HG03066 (cell line): ENCODE data around the gene RPL27A.
"Not testable (repeated sequence)": the region's sequence is repeated elsewhere in the genome, so short reads cannot be mapped to it uniquely, and the experiment has no call there.

Experiments
- ATAC-seq: cut with Tn5 transposase; IDR thresholded peaks from one replicate; pipeline ENCODE4 v1.9.1; 2021; ENCODE audit warnings: low read depth; ENCODE audit not compliant: unreplicated experiment

RPL27A gene

DNA sequence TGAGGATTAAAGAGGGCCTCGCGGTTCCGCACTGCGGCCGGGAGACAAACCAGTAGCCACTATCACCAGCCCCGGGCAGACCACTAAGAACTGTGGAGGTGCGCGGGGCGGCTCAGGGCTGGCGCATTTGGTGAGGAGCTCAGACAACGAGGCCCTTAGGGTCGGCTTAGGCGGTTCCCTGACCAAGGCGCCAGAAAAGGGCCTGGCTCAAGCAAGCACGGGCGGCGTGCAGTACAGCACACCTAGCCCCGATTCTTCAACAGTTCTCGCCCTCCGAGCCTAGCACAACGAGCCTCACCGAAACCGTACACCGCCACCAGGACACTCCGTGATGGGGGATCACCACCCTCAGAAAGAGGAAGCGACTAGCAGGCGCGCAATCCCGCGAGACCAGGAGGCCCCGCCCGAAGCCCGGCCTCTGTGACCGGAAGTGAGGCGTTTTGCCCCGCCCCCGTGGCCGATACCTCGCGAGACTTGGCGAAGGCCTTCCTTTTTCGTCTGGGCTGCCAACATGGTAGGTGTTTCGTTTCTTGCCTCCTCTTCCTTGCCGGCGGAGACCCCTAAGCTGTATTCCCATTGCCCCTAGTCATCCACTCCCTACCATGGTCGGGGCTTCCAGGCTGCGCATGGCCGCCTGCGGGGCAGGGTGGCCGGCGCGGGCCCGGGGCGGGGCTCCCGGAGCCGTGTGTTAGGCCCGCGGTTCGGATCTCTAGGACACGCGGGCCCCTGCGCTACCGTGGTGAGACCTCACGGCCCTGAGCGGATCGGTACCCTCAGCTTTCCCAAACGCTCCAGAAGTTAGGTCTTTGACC lies at the start of gene RPL27A, which contains the start of gene TRIM66:
Gene RPL27A (plus strand): TSS at position 490 of the 812 bp plus-strand sequence. CDS start 22 bp downstream, at position 512.
Gene TRIM66 (minus strand): TSS at position 363 of the 812 bp plus-strand sequence. CDS start 10,391 bp downstream, outside the sequence.
- ATAC-seq, result peak; percentile 93

DNA sequence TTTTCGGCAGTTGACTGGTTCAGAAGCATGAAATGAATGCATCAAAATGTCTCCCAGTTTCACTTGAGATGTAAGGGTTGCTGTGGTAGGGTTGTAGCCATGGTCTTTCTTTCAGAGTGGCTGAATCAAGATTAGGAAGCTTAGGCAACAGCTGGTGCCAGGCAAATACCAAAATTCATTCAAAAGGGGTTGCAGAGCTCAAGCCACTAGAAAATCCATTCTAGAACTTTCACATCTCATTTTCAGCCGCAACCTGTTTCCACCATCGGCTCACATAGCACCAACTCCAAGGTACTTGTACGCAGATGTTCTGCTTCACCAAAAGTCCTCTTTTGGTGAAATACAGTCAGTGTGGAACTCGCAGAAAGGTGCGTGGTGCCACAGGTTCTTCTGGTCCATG lies 48.1 kb upstream of the RPL27A start:
- ATAC-seq, result no peak

DNA sequence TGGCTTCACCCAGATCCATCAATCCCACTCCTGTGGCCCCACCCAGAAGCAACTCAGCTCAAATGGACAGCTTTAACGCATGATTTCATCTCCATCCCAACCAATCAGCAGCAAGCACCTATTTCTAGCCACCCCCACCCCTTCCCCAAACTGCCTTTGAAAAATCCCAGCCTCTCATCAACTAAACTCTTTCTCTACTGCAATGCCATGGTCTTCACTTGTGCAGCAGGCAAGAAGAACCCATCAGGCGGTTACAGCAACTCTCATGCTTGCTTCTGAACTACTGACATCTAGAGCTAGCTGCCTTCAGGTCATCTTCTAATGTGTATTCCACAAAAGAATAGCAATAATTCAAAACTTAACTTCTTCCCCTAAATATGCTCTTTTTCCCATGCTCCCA lies 46.5 kb upstream of the RPL27A start:
- no peak for ATAC-seq

DNA sequence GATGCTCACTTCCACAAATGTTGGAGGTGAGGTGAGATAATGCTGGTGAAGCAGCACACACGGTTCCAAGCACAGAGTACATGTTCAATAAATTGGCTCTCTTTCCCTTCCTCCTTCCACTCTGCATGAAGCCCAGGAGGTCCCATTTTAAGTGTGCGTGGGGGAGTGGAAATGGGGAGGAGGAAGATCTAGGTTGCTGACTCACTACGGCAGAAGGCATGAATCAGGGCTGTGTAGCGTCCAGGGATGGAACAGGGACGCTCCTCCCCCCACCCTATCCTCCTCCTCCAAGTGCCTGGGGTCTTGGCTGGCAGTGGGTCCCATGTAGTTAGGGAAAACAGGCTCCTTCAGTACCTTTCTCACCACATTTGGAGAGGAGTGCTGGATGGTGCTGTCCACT lies 44.3 kb upstream of the RPL27A start:
- no peak for ATAC-seq

DNA sequence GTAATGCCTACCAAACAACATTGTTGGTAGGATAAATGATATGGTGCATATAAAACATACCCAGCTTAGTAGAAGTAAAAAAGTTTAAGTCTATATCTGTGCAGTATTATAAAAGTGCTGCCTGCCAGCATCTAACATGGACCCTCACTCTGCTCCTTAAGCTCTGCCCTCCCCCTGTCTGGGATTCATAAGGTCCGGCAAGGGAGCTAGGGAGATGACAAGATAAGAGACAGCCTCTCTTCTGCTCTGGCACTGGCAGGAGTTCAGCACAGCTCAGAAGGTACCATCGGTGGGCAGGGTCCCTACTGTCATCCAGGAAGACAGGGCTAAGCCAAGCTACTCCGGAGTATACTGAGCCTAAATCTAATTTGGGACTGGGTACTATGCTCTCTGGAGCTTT lies 42.9 kb upstream of the RPL27A start:
- ATAC-seq, result no peak

DNA sequence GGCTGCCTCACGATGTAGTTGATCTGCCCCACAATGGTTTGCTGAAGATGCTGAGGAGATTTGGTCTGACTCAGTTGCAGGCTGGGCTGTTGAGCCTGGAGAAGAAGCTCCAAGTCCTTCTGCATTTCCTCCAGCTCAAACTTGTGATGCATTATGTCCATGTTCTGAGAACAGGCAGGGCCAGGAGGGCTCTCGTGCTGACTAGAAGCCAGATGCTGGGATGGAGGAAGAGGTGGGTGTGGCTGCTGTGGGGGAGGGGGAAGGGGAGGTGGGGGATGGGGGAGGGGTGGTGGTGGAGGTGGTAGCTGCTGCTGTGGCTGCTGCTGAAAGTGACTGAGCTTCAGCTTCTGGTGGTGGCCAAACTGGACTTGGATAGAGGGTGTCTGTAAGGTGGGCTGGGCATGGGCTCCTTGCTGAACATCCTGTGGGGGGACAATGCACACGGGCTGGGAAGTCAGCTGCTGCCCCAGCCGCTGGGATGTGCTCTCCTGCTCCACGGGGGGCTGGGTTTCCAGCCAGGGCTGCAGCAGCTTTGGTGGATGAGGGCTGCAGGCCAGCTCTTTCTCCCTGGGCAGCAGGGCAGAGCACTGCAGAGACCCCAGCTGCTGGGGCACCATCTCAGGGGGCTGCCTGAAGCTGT lies 42.2 kb upstream of the RPL27A start:
- ATAC-seq, result no peak

DNA sequence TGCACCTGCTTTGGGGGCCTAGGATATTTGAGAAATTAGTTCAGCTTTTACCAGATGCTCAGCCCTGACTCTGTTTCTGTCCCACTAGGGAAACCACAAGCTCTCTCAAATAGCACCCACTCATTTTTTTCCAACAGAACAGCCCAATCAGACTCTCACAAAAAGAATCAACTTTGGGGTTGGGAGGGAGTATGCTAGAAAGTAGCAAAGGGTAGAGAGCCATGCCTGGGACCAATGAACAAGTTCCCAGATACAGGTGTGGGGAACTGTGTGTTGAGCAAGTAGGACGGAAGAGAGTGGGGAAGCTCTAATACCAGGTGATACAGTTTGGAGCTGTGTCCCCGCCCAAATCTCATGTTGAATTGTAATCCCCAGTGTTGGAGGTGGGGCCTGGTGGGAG lies 41.3 kb upstream of the RPL27A start:
- ATAC-seq, result no peak

DNA sequence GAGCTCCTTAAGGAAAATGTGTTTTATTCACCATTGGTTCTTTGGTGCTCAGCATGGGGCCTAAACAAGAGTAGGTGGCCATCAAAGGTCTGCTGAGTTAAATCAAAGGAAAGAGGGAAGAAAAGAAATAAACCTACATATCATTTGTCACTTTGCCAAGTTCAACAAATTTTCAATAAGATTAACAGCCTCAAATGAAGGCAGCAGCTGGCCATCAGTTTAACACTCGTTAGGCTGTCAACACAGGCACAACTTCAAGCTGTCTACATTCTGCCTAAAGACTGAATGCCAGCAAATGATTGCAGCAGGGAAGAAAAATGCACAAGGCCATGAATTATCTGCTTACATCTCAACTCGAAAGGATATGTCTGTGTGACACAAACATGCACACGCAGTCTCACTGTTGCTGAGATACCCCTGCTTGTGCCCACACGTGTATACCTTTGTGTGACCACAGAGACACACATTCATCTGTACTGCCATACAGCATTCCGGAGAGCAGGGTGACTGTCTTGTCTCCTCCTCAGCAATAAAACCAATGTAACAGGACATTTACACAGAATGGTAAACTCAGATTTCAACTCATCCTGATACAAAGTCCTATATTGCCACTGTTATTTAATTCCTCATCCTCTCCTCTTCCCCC lies 40.3 kb upstream of the RPL27A start:
- ATAC-seq, result no peak

DNA sequence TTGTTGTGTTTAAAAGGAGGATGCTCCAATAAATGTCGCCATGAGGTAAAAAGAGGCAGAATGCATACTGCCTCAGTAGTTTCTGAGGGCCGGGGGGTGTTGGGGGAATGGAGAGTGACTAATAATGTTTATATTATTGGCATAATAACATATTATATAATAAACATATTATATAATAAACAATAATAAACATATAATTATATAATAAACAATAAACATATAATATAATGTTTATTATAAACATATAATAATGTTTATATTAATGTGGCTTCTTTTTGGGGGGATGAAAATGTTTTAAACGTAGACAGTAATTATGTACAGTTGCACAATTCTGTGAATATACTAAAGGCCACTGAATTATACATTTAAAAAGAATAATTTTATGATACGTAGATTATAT lies 35.7 kb upstream of the RPL27A start:
- ATAC-seq, result no peak

DNA sequence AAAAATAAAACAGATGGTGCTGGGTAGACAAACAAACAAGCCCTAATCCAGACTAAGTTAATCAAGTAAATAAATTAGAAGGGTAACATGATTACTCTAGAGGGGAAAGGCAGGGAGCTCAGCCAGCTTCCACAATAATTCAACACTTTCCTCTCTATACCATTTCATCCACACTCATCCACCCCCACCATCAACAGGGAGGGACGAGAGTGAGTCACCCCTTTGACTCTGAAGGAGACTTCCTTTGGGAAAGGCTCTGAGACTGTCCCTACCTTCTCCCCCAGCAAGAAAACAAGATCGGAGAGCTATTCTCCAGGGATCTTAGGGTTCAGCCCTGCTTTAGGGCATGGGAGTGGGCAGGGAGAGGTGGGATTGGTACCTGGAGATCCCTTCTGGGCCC lies 33.2 kb upstream of the RPL27A start:
- ATAC-seq, result no peak

DNA sequence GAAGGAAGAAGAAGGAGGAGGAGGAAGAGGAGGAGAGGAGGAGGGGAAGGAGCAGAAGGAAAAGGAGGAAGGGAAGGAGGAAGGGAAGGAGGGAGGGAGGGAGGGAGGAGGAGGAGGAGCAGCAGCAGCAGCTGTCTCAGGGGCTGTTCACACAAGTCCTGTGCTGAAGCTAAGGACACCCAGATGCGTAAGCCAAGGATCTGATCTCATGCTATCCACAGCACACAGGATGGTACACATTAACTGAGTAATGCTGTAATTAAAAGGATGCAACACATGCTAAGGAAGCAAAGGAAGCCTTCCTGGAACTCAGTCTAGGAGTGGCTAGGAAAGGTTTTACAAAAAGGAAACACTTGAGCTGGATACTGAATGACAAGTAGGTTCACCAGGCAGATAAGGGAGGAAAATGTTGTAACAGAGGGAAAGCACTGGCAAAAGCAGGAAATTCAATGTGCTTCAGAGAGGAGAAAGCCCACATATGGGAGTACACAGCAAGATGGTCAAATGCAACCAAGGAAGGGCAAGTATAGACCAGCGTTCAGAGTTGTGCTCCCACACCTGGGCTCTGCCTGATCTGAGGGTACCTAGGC lies 32.1 kb upstream of the RPL27A start:
- no peak for ATAC-seq

DNA sequence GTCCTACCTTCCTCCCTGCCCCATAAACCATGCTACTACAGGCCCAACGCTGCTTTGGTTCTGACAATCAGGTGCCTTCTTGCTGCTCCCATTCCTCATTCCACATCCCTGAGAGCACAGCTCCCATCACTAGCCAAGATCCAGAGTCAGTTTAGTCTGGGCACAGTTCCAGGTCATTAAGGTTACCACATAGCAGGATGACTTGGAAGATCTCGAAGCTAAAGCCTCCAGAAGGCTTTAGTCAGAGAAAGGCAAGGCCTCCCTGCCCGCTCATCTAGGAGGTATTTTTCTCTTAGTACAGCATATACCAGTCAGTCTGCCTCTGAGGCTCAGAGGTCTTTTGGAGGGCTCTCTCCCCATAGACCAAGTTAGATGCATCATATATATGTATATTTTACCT lies 30.5 kb upstream of the RPL27A start:
- ATAC-seq, result no peak

DNA sequence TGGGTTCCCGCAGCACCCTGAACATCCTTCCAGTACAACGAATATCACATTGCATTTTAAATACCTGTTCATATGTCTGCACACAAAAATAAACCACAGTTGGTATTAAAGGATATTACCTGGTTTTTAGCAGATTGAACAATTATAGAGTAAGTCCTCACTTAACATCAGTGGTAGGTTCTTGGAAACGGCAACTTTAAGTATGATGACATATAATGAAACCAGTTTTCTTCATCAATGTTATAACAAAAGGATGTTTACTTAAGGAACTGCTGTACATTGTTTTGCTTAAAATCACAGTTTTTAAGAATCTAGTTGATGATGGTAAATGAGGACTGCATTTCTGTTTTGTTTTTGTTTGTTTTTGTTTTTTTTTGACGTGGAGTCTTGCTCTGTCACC lies 28.1 kb upstream of the RPL27A start:
- no peak for ATAC-seq

DNA sequence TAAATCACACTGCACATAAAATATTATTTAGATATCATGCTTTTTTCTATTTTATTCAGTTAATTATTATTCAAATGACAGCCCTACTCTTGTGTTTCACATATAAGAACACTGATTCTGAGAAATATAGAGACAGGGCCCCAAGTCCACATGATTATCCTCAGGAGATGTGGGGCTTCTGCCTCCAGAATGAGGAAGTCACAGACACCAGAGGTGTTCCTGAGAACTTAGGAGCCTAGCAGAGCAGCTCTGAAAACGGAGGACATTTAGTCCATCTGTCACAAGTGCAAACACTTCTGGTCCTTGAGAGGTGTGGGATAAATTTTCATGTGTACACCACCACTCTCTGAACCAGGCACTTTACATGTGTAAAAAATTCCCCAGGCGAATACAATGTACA lies 26.3 kb upstream of the RPL27A start:
- no peak for ATAC-seq

DNA sequence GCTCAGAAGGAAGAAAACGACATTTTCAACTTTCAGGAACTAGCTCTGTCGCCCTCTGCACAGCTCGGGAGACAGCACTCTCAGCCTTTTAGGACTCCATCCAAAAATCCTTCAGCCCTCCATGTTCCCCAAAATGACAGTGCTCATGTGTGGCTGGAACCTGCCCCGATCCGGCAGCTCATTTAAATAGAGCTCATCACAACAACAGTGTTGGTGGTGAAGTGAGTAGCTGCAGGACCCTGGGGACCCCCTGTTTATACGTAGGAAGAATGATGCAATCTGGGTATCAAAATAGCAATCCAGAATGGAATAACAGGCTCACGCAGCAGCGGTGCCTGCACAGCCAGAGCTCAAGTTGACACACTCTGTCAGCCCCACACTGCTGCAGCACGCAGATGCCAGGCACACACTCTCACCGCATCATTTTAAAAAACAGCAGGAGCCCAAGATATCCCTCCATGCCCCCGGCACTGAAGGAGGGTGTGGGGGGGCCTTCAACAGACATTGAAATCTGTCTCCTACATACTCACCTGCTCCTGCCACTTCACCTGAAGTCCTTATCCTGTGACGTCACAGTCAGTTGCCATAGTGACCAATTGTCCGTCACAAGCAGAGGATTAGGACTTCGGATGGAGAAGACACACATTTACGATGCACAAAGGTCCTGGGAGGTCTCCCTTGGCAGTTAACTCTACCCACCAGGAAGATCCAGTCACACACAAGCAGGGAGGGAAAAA lies 24.1 kb upstream of the RPL27A start:
- no peak for ATAC-seq

DNA sequence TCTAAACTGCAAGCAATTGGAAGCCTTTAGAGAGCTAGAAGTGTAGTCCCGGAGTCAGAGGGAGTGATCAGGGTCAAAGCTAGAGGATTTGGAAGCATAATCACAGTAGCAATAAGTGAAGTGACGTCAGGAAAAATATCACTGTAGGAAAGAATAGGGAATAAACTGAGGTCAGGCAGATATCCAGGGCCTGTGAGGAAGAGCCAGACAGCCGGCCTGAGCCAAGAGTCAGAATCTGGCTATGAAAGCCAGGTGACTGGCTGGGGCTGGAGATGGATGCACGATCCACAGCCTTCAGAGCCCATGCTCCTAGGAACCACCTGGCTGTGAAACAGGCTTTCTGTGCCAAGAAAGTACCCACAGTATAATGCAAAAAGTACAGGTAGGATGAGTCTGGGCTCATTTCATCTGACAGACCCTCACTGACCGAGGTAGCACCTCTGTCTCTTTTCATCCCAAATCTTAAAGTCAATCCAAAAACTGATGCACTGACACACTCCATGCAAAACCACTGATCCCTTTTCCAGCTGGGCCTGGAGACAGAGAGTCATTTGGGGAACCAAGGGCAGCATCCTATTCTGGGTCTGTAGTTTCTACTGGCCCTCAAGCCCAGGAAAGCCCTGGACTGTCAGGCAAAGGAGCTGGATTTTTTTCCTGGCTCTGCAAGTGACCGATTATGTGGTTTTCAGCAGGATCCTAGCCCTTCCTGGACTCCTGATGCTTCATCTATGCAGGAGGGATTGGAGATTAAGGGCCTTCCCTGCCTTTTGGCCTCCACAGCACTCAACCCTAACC lies 21.4 kb upstream of the RPL27A start:
- ATAC-seq, result no peak

DNA sequence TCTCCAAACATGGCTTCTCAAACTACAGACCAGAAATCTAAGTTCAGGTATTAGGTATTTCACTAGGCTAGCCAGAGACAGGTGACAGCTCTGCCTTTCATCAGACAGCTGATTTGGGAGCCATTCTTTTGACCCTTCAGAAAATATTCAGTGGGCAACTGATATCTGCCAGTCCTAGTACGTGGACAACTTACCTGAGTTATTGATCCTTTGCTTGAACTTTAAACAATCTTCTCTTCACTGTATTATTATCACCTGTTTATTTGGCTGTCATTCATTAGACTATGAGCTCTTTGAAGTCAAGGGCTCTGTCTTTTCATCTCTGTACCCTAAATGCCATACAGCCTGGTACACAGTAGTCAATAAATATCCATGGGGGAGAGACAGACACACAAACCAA lies 17.4 kb upstream of the RPL27A start:
- no peak for ATAC-seq

DNA sequence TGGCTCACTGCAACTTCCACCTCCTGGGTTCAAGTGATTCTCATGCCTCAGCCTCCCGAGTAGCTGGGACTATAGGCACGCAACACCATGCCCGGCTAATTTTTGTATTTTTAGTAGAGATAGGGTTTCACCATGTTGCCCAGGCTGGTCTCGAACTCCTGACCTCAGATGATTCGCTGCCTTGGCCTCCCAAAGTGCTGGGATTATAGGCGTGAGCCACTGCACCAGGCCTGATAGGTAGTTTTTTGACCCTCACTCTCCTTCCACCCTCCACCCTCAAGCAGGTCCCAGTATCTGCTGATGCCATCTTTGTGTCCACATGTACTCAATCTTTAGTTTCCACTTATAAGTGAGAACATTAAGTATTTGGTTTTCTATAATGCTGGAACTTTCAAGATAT lies 12.5 kb upstream of the RPL27A start:
- ATAC-seq, result not testable (repeated sequence)

DNA sequence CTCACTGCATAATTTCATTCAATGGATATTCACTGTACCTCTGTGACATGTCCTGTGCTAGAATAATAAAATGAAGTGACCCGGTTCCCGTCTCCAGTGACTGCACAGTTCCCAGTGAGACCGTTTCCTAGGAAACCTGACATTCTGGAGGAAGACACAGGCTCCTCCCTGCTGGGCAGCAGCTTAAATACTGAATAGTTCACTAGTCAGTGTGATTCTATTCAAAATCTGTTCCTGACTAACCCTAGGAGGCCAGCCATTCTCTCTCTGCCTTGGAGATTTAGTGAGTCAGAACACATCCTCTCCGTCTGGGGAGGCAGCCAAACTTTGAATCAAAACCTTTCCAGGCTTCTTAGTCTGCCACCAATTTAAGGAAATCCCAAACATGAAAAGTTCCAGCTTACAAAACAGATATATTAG lies 11.4 kb upstream of the RPL27A start:
- ATAC-seq, result no peak

DNA sequence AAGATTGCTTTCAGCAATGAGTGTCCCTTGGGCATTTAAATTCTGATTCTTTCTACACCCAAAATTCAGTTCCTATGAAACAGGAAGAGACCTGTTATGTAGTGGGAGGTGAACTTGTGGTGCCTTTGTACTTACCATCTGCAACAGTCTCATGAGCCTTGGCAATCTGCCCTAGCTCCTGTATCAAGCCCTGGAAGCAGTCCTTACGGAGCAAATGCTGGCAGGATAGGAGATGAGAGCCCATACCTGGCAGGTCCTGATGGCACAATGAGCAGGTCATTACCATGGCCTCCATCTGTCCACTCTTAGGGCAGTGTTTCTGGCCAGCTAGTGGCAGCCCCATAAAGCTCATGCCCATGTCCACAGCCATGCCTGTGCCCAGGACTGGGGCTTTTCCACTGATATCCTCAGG lies 10.9 kb upstream of the RPL27A start:
- ATAC-seq, result no peak
